Fibroblast of skin of right quadriceps (primary cell): ENCODE measurements around the gene ZNF549.

Source experiments
- DNase-seq: peaks from one replicate; pipeline ENCODE4 v3.0.0-alpha.2; 2013

Gene ZNF549

GRCh38 chr19:57570707-57571106 lies 43.6 kb downstream of the ZNF549 start:
- no peak for DNase-seq

DNA sequence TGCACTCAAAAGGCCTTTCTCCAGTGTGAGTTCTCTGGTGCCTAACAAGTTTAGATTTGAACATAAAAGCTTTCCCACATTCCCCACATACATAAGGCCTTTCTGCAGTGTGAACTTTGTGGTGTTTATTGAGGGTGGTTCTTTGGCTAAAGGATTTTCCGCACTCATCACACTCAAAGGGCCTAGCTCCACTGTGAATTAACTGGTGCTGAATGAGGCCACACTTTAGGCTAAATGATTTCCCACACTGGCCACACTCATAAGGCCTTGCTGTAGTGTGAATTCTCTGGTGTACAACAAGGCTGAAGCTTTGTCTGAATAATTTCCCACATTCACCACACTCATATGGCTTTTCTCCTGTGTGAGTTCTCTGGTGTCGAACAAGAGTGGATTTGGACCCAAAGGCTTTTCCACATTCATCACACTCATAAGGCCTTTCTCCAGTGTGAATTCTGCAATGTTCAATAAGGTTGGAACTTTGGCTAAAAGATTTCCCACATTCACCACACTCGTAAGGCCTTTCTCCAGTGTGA lies 45.3 kb downstream of the ZNF549 start:
- no peak for DNase-seq

DNA sequence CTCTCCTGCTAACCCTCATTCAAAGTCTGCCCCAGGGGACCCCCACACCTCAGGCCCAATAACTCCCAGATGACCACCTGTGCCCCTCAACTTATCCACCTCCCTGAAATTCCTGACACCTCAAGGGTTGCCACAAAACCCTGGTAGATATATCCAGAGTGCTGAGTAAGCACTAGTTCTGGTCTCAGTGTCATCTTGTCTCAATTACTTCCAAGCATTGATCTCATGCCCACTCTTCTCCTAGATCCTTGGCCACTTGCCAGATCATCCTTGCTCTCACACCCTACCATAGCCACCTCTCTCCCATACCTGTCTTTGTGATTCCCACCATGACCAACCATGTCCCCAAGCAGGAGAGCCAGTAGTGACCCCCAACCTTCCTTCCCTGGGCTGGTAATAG lies 49.5 kb downstream of the ZNF549 start:
- DNase-seq, result no peak

GRCh38 chr19:57578487-57579205 lies 51.5 kb downstream of the ZNF549 start, which contains the start of gene ZNF416:
Gene ZNF416 (minus strand): TSS chr19:57578911. CDS start chr19:57578704, 207 bp downstream.
- DNase-seq, result peak; percentile 98

- DNase-seq, result no peak
Observed at GRCh38 chr19:57583104-57583520, 56.0 kb downstream of the ZNF549 start.

- peak; percentile 95 for DNase-seq
Observed at GRCh38 chr19:57583521-57584416, 56.6 kb downstream of the ZNF549 start, which contains the start of gene ZIK1. Gene ZIK1 (plus strand): TSS chr19:57584145. CDS start chr19:57584357, 212 bp downstream.

GRCh38 chr19:57587529-57587928 lies 60.4 kb downstream of the ZNF549 start:
- DNase-seq, result peak; percentile 32

- no peak for DNase-seq
Observed at GRCh38 chr19:57599377-57599760, 72.2 kb downstream of the ZNF549 start.

DNA sequence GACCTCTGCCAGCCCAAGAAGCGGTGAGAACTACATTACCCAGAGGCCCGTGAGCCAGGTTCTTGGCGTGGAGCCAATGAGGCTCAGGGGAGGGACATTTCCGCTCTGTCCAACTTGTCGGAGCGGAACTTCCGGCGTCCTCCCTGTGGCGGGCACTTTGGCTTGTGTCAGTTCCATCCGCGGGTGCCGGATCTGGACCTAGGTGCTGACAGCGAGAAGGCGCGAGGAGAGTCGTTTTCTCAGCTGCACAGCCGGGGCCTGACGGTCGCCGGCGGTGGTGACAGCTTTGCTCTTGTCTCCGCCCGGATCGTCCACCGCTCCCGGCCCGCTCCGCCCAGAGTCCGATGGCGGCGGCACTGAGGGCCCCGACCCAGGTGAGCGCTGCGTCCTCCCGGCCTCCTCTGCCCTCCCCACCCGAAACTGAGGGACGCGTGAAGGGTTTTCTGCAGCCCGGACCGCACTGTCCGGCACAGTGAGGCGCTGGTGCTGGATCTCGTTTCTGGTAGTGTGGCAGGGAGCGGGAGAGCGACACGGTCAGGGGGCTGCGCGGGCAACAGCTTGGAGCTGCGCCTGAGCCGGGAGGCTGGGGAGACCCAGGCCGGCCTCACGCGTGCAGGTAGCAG lies 72.7 kb downstream of the ZNF549 start, which contains the start of gene ZNF530:
Gene ZNF530 (plus strand): TSS at position 125 of the 623 bp plus-strand sequence. CDS start 4,461 bp downstream, outside the sequence.
- DNase-seq, result peak; percentile 93

DNA sequence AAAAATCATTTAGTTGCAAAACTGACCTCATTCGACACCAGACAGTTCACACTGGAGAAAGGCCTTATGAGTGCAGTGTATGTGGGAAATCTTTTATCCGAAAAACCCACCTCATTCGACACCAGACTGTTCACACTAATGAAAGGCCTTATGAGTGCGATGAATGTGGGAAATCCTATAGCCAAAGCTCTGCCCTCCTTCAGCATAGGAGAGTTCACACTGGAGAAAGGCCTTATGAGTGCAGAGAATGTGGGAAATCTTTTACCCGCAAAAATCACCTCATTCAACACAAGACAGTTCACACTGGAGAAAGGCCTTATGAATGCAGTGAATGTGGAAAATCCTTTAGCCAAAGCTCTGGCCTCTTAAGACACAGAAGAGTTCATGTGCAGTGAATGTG lies 79.8 kb downstream of the ZNF549 start:
- DNase-seq, result no peak
